Activated CD4-positive, alpha-beta T cell treated with anti-CD3 and anti-CD28 coated beads, Interleukin-2, amount 50 U/mL, for 48 hours (primary cell): Measurements from ENCODE around the gene SCN2A.

ENCODE experiments used
- DNase-seq, 2 experiments: peaks; one replicate each; pipeline ENCODE4 v3.0.0-alpha.2; 2020

The SCN2A gene

DNA sequence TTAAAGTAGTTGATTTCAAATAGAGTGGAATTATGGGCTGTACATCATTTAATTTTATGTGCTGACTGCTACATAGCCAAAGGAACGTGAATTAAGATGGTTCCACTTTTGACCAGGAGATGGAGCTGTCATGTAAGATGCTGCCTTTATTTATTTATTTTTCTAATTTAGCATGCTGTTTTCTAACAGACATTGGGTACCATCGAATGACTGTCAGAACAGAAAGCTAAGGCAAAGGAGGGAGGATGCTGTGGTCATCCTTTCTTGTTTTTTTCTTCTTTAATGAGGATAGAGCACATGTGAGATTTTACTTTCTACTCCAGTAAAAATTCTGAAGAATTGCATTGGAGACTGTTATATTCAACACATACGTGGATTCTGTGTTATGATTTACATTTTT, at the start of gene SCN2A:
SCN2A (plus strand) TSS at position 185 of the 400 bp plus-strand sequence. CDS start 56,410 bp downstream, outside the sequence.
- DNase-seq, result no peak

DNA sequence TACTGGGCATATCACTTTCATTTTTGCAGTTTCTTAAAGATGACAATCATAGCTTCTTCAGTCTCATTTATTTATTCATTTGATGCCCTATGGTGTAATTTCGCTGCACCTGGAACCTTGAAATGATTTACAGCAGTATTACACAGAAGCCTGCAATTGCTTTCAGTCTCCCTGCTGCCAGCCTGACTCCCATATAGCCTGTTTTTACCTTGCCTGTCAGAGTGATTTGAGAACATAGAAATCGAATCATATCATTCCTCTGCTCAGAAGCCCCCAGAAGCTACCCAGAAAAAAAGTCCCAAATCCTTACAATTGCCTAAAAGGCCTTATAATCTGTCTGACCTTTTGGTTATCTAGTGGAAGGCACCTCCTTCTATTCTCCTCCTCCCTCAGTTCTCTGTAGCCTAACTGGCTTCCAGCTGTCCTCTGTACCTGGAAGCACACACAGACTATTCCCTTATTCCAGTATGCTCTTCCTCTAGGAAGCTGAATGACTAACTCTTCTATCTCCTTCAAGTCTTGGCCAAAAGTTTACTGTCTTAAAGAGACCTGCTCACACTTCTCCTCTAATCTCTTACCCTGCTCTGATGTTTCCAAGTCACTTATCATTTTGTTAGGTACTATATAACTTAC, 48.0 kb upstream of the SCN2A start:
- no peak for DNase-seq

DNA sequence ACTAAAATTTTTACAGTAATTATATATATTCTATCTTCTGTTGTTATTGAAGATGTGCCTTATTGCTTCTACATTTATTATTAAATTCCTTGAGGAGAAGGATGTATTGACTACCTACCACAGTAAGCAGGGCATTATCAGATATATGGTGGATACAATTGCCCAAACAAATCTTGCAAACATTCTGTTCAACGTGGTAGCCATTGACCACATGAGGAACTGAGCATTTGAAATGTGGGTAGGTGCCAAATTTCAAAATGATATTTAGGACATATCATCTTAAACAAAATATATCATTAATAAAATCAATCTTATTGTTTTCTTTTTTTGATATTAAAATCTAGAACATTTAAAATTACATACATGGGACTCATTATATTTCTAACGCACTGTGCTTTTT, 46.5 kb upstream of the SCN2A start:
- no peak for DNase-seq

- no peak for DNase-seq
Observed at GRCh38 chr2:165193178-165193777, 45.9 kb upstream of the SCN2A start.

DNA sequence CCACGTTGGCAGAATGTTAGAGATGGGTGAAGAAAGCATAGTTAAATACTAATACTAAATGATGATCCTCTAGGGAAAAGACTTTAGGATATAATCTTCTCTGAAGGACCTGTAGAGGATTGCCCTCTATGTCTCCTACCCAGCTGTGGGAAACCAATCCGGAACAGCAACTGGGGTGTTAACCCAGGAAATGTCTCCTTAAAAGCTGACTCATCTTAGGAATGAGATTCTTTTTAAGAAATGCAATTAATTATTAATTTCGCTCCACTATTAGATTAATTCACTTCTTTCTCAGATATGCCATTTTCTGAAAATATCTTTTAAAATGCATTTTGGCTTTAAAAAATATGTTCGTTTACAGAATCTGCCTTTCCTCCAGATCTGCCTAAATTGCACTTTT, 42.8 kb upstream of the SCN2A start:
- no peak for DNase-seq

DNA sequence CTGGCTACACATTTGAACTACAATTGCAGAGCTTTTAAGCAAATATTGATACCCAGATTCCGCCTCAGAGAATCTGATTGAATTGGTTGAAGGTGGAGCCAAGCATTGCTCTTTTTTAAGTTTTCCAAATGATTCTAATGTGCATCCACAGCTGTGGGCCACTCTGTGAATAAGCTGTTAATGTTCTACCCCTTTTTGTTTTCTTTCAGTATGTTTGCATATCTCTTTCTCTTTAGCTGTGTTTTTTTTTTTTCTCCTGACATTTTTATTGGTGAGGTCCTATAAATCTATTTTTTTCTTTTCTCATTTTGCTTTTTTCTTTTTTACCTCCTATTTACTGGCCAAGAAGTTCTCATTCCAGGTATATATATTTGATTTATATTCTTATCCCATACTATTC, 41.9 kb upstream of the SCN2A start:
- DNase-seq, result no peak

DNA sequence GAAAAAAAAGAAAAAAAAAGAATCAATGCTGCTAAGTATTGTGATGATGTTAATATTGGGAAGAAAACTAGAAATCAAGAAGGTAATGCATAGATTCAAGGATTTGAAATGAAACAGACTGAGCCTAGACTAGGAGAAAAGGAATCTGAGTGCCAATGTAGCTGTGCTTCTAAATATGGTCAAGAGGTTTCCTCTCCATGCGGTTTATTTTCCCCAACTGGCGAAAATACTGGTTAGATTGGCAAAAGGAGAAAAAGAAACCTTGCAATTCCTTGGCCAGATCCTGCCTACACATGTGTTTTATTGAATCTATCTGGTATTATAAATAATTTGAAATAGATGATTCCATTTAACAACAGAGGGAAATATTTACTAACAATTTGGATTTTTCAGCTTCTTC, 41.0 kb upstream of the SCN2A start:
- no peak for DNase-seq

DNA sequence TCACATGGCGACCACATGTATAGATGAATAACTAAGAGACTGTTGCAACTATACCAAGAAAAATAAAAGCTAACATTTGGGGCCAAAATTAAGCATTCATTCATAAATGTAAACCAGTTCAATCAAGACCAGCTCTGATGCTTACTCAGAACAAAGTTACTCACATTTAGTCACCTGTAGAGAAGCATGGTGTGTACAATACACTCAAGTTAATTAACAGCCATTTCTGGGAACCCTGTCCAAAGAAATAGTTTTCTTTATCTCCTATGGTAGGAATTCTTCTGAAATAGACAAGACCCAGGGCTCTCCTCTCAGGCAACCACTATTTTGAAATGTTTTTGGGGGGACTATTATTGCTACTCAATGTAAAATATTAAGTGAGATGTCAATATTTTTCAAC, 37.0 kb upstream of the SCN2A start:
- no peak for DNase-seq

GRCh38 chr2:165203689-165204559, 35.3 kb upstream of the SCN2A start, which contains the start of gene SCN3A:
Gene SCN3A (minus strand): TSS chr2:165204050. CDS start chr2:165176394, 27,656 bp downstream.
- peak in 1 of 2 experiments; percentile 5 for DNase-seq

GRCh38 chr2:165205865-165206264, 33.3 kb upstream of the SCN2A start:
- no peak for DNase-seq

- DNase-seq, result no peak
Observed at GRCh38 chr2:165208094-165208493, 31.1 kb upstream of the SCN2A start.

- DNase-seq, result no peak
Observed at GRCh38 chr2:165214093-165214492, 25.1 kb upstream of the SCN2A start.

DNA sequence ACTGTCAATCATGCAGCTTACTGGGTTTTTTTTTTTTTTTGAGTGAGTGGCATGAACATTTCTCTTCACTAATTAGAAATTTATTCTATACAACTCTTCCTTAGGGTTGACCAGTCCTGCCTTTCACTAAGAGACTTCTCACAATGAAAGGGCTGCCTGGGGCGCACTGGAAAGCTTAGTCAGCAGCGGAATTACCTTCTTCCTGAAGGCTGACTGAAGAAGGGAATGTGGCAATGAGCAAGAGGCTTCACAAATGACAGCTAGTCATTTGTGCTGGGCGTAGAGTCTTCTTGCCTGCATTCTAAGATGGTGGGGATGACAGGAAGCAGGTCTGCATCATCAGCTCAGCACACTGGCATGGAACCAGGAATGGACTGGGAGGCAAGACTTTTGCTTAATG, 19.7 kb upstream of the SCN2A start:
- DNase-seq, result no peak

GRCh38 chr2:165224941-165225340, 14.3 kb upstream of the SCN2A start:
- DNase-seq, result no peak

DNA sequence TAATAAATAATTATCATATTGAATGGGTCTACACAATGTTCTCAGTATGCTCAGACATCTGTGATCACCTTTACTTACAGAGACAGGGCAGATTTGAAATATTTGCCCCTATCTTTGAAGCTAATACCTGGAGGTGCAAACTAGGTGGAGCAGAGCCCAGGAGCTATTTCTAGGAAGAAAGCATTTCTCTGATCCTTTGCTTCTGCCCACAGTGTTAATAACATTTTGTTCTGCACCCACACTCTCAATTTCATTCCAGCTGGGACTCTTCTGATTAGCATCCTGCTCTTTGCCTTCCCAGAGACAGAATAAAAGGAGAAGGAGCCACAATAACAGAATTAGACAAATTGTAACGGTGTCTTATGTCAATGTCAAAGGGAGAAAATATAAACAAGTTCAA, 11.6 kb upstream of the SCN2A start:
- no peak for DNase-seq

DNA sequence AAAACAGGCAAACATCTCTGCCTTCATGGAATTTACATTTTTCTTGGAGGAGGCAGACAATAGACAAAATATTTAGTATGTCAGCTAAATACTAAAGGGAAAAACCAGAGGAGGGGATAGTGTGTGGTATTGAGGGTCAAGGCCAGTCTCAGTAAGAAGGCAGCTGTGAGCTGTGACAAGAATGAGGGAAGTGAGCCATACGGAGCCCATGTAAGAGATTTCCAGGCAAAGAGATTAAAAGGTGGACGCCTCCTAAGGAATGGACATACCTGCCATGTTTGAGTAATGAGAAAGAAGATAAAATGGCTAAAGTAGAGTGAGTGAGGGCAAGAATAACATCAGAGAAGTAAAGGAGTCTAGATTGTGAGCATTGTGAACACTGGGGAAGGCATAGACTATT, 2.2 kb upstream of the SCN2A start:
- no peak for DNase-seq

- no peak for DNase-seq
Observed at GRCh38 chr2:165238295-165238694, 919 bp upstream of the SCN2A start.

DNA sequence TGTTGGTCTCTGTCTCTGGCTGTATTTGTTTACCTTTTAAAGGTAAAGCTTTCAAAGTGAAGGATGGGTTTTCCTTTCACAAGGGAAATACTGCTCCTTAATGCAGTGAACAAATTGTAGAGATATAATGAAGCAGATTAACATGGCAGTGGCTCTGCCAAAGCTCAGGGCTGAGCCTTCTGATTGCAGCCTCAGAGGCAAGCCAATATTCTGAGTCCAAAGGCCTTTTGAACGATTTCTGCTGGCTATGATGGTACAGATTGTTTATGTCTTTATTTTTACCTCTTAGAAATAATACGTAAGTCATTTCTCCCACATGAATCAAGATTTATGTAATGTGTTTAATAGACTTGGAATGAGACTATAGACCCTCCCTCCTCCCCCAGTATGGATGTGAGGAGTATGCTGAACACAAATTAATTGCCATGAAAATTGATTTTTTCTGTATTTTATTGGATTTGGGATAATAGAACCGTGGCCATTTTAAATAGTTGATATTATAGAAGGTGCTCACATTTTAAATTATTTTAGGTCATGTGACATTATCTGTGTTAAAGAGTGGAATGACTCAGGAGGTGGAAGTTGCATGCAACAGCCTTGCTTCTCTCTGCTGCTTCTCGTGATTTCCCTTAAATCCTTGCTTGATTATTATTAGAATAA, 772 bp downstream of the SCN2A start:
- DNase-seq, result no peak

DNA sequence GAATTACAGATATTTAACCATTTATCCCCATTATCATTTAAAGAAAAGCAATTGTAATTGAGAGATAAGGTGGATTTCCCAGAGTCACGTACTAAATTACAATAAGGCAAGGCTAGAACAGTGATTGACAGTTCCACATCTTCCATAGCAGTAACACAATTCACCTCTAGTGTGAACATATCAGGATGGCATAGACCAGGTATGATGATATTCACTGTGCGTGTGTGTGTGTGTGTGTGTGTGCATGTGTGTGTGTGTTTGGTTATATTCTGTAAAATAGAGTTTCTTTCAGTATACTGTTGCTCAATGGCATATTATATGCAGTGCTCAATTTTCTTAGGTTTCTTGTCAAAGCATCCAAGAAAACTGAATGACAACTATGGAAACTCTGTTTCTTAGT, 1.7 kb downstream of the SCN2A start:
- no peak for DNase-seq

DNA sequence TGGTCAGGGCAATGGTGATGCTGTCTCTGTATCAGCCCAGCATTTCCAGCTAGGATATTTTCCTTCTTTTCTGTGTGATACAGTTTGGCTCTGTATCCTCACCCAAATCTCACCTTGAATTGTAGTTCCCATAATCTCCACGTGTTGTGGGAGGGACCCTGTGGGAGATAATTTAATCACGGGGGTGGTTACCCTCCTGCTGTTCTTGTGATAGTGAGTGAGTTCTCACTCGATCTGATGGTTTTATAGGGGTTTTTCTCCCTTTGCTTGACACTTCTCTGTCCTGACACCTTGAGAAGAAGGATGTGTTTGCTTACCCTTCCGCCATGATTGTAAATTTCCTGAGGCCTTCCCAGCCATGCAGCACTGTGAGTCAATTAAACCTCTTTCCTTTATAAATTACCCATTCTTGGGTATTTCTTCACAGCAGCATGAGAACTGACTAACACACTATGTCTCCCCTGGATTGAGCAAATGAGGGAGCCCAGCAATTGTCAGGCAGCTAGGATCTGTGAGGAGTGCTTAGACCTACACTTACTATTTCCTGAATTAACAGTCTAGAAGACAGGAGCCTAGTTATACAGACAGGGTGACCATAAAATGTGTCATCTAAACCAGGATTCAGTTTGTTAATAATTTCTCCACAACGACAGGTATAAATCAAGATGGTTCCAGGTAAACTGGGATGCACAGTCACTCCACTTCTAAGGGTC, 6.0 kb downstream of the SCN2A start:
- DNase-seq, result no peak

- DNase-seq, result no peak
Observed at GRCh38 chr2:165248238-165248637, 9.0 kb downstream of the SCN2A start.

GRCh38 chr2:165251366-165251765, 12.2 kb downstream of the SCN2A start:
- DNase-seq, result no peak

- DNase-seq, result no peak
Observed at GRCh38 chr2:165253178-165253577, 14.0 kb downstream of the SCN2A start.
